Measurements from ENCODE around the gene THSD8. TPM values are rescaled to one million over a fixed set of nuclear protein-coding genes. Genes with fewer than 3 reads are reported as not detected.
A peak's percentile ranks its signal among the peaks of the same experiment; 100 is the strongest.
"Not testable (repeated sequence)": the region's sequence is repeated elsewhere in the genome, so short reads cannot be mapped to it uniquely, and the experiment has no call there.

THSD8 gene
- total and polyA plus RNA-seq, 4 donors = 5.9 to 8.7 (median 6.5) TPM; not detected in 1

GRCh38 chr19:12817810-12818209 lies 15.9 kb downstream of the THSD8 start:
- WGBS (ENCODE audit: insufficient coverage) = 97% methylated on average over 6 of the region's 11 CpGs
- not testable (repeated sequence) for DNase-seq (ENCODE audit: low read depth in 4 of 6, low spot score in 6 of 6); H3K4me1 ChIP-seq (ENCODE audit: control insufficient read depth, insufficient read depth, low read length); H3K27ac ChIP-seq (ENCODE audit: low read depth, low read length); H3K4me3 ChIP-seq (ENCODE audit: low read depth, low read length); H3K27me3 ChIP-seq (ENCODE audit: control insufficient read depth, insufficient read depth, low read length); H3K9me3 ChIP-seq (ENCODE audit: control insufficient read depth, insufficient read depth, low read length)
- H3K36me3 ChIP-seq (ENCODE audit: control insufficient read depth, insufficient read depth, low read length) = peaks cover 29% of the 10 kb centered on the region

- DNase-seq (ENCODE audit: low read depth in 4 of 6, low spot score in 6 of 6) = no peak
- no peak overlapping the region for H3K27ac ChIP-seq (ENCODE audit: low read depth, low read length)
- peaks cover 15% of the 10 kb centered on the region for H3K27me3 ChIP-seq (ENCODE audit: control insufficient read depth, insufficient read depth, low read length)
- peaks cover under 1% of the 10 kb centered on the region for H3K36me3 ChIP-seq (ENCODE audit: control insufficient read depth, insufficient read depth, low read length)
- no peaks in the 10 kb centered on the region for H3K9me3 ChIP-seq (ENCODE audit: control insufficient read depth, insufficient read depth, low read length)
- H3K4me3 ChIP-seq (ENCODE audit: low read depth, low read length) = no peak overlapping the region
- WGBS (ENCODE audit: insufficient coverage) = 86% methylated on average over 1 of the region's 2 CpGs
- peaks cover 7% of the 10 kb centered on the region for H3K4me1 ChIP-seq (ENCODE audit: control insufficient read depth, insufficient read depth, low read length)
Observed at GRCh38 chr19:12821761-12822160, 19.9 kb downstream of the THSD8 start.

DNA sequence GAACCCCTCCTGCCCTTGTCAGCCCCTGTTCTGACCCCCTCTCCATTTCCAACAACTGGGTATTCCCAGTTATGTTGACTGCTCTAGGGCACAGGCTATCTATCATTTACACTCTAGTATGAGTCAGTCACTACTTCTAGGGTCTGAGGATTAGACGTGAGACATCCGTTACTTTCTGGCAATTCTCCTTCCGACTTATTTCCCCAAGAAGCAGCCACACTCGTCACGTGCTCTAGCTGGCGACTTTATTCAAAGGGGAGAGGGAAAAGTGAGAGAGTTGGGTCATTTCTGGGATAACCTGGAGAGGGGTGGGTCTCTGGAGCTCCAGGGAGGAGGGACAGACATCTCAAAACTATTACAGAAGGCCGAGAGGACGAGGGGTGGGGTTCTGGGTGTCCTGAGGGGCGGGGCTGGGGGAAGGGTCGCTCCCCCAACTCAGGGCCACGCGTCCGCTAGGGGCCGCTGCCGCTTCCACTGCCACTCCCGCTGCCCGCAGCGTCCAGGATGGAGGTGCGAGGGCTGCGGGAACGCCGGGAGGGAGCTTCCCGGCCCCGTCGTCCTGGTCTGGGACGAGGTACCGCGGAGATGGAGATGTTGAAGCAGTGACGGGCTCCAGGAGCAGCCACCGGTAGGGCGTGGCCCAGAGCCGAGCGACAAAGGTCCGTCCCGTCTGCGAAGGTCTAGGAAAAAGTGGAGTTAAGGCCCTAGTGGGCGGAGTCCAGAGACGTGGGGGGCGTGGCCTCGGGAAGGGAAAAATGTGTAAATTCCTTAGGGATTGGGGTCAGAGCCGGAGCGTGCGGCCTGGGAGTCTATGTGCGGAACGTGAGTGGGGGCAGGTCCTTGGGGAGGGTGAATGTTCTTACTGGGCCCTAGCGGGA lies 23.6 kb downstream of the THSD8 start:
- H3K9me3 ChIP-seq (ENCODE audit: control insufficient read depth, insufficient read depth, low read length) = no peaks in the 10 kb centered on the region
- H3K4me3 ChIP-seq (ENCODE audit: low read depth, low read length) = no peak overlapping the region
- 1% methylated on average over 40 of the region's 46 CpGs for WGBS (ENCODE audit: insufficient coverage)
- H3K27ac ChIP-seq (ENCODE audit: low read depth, low read length) = no peak overlapping the region
- DNase-seq (ENCODE audit: low read depth in 4 of 6, low spot score in 6 of 6) = no peak
- H3K27me3 ChIP-seq (ENCODE audit: control insufficient read depth, insufficient read depth, low read length) = peaks cover 29% of the 10 kb centered on the region
- H3K36me3 ChIP-seq (ENCODE audit: control insufficient read depth, insufficient read depth, low read length) = no peaks in the 10 kb centered on the region
- H3K4me1 ChIP-seq (ENCODE audit: control insufficient read depth, insufficient read depth, low read length) = peaks cover 12% of the 10 kb centered on the region

GRCh38 chr19:12828494-12828893 lies 26.6 kb downstream of the THSD8 start:
- Histone ChIP-seq H3K36me3 (ENCODE audit: control insufficient read depth, insufficient read depth, low read length) (no peaks in the 10 kb centered on the region), H3K27ac (ENCODE audit: low read depth, low read length) (no peak overlapping the region), H3K9me3 (ENCODE audit: control insufficient read depth, insufficient read depth, low read length) (no peaks in the 10 kb centered on the region), H3K4me1 (ENCODE audit: control insufficient read depth, insufficient read depth, low read length) (peaks cover 24% of the 10 kb centered on the region), H3K27me3 (ENCODE audit: control insufficient read depth, insufficient read depth, low read length) (peaks cover 50% of the 10 kb centered on the region), H3K4me3 (ENCODE audit: low read depth, low read length) (no peak overlapping the region)
- peak in 2 of 6 donors; percentile 47 to 69 for DNase-seq (ENCODE audit: low read depth in 4 of 6, low spot score in 6 of 6)
- WGBS (ENCODE audit: insufficient coverage) = 8% methylated on average over 23 of the region's 23 CpGs

GRCh38 chr19:12833418-12833737 lies 31.5 kb downstream of the THSD8 start:
- no peak for DNase-seq (ENCODE audit: low read depth in 4 of 6, low spot score in 6 of 6)
- Histone ChIP-seq H3K4me3 (ENCODE audit: low read depth, low read length) (no peak overlapping the region), H3K9me3 (ENCODE audit: control insufficient read depth, insufficient read depth, low read length) (no peaks in the 10 kb centered on the region), H3K27ac (ENCODE audit: low read depth, low read length) (no peak overlapping the region), H3K27me3 (ENCODE audit: control insufficient read depth, insufficient read depth, low read length) (peaks cover 68% of the 10 kb centered on the region), H3K36me3 (ENCODE audit: control insufficient read depth, insufficient read depth, low read length) (no peaks in the 10 kb centered on the region), H3K4me1 (ENCODE audit: control insufficient read depth, insufficient read depth, low read length) (peaks cover 45% of the 10 kb centered on the region)
- WGBS (ENCODE audit: insufficient coverage) = 0% methylated on average over 1 of the region's 5 CpGs

DNA sequence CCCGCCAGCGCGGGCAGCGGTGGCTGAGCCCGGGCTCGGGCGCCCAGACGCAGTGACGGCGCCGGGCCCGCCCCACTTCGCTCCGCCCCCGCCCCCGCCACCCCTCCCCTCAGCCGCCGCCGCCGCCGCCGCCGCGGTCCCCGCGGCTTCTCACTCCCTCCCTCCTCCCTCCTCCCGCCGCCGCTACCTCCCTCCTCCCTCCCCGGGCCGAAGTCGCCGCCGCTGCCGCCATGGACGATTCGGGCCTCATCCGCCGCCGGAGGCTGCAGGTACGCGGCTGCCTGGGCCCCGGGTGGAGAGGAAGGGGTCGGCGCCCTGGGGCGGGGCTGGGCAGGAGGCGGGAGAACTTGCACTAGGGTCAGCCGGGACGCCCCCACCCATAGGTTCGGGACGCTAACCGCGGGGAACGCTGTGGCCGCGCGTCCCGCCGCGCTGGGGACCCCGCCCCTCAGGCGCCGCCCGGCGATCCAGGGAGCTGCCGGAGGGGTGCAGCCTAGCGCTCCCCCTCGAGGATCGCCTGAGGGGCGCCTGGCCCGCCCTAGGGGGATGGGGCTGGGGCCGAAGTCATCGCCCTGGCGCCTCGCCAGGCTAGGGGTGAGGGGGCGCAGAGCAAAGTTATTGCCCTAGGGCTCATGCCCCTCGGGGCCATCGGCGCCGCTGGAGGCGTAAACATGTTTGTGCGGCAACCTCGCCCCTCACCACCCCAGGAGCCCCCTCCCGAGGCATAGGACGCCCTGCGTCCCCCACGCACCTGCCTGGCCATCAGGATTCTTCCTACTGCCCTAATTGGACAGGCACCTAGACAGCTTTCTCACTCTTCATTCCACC lies 32.1 kb downstream of the THSD8 start:
- WGBS (ENCODE audit: insufficient coverage) = under 1% methylated on average over 56 of the region's 87 CpGs
- Histone ChIP-seq H3K27me3 (ENCODE audit: control insufficient read depth, insufficient read depth, low read length) (peaks cover 69% of the 10 kb centered on the region), H3K27ac (ENCODE audit: low read depth, low read length) (no peak overlapping the region), H3K9me3 (ENCODE audit: control insufficient read depth, insufficient read depth, low read length) (no peaks in the 10 kb centered on the region), H3K4me1 (ENCODE audit: control insufficient read depth, insufficient read depth, low read length) (peaks cover 46% of the 10 kb centered on the region), H3K4me3 (ENCODE audit: low read depth, low read length) (peak overlapping the region; percentile 32), H3K36me3 (ENCODE audit: control insufficient read depth, insufficient read depth, low read length) (no peaks in the 10 kb centered on the region)
- DNase-seq (ENCODE audit: low read depth in 4 of 6, low spot score in 6 of 6) = peak in 2 of 6 donors; percentile 79 to 87

DNA sequence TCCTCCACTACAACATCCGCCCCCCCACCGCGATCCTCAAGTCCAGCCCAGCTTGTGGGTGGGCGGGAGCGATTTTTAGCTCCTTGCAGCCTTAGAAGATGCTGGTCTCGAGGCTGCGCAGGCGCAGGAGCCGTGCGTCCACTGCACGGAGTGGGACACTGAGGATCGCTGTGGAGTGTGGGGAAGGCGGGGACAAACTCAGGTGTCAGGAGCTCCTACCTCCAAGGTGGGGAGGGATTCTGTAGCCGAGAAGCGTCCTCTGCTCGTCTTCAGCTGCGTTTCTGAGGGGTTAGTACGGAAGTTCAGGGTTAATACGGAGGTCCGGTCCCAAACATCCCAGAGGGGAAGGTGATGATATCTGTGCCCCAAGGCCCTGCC lies 32.7 kb downstream of the THSD8 start, which contains the start of gene RTBDN:
Gene RTBDN (minus strand): TSS at position 14 of the 378 bp plus-strand sequence. CDS start 4,600 bp downstream, outside the sequence.
- H3K27me3 ChIP-seq (ENCODE audit: control insufficient read depth, insufficient read depth, low read length) = peaks cover 72% of the 10 kb centered on the region
- no peaks in the 10 kb centered on the region for H3K9me3 ChIP-seq (ENCODE audit: control insufficient read depth, insufficient read depth, low read length)
- no peak within 1 kb of the TSS for H3K27ac ChIP-seq (ENCODE audit: low read depth, low read length)
- no peaks in the 10 kb centered on the region for H3K36me3 ChIP-seq (ENCODE audit: control insufficient read depth, insufficient read depth, low read length)
- H3K4me1 ChIP-seq (ENCODE audit: control insufficient read depth, insufficient read depth, low read length) = peaks cover 49% of the 10 kb centered on the region
- H3K4me3 ChIP-seq (ENCODE audit: low read depth, low read length) = peak within 1 kb of the TSS; percentile 32
- DNase-seq (ENCODE audit: low read depth in 4 of 6, low spot score in 6 of 6) = peak in 2 of 6 donors; percentile 45 to 63
- 5% methylated on average over 20 of the region's 20 CpGs for WGBS (ENCODE audit: insufficient coverage)

DNA sequence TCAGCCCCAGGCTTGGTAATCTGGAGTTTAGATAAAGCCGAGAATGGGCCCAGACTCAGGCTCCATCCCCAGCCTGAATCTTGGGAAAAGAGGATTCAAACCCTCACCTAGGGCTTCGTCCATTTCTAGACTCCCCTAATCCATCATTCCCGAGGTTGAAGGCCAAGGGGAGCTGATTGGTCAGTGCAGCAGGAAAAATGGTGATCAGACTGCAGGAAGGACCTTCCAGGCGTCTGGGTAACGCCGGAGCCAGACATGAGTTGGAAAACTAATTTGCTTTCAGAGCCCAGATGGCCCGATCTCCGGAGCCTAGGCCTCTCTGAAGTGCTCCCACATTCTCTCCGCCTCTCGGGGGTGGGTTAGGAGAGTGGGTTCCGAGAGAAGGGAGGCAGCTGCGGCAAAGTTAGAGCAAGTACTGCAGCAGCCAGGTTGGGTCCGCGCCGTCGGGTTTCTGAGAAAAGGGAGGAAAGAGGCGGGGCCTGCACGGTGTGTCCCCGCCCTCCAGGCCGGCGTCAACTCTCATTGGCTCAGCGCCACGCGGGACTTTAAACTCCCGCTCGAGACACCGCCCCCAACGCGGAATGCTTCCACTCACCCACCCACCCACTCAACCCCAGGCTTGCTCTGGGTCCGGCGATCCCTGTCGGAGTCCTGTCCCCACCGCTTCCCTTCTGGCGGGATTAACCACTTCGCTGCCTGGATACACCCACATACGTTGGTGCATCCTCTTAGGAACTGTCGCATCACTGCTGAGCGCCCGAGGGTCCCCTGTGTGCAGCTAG lies 33.3 kb downstream of the THSD8 start:
- Histone ChIP-seq H3K27me3 (ENCODE audit: control insufficient read depth, insufficient read depth, low read length) (peaks cover 73% of the 10 kb centered on the region), H3K4me3 (ENCODE audit: low read depth, low read length) (no peak overlapping the region), H3K4me1 (ENCODE audit: control insufficient read depth, insufficient read depth, low read length) (peaks cover 53% of the 10 kb centered on the region), H3K36me3 (ENCODE audit: control insufficient read depth, insufficient read depth, low read length) (no peaks in the 10 kb centered on the region), H3K9me3 (ENCODE audit: control insufficient read depth, insufficient read depth, low read length) (no peaks in the 10 kb centered on the region), H3K27ac (ENCODE audit: low read depth, low read length) (no peak overlapping the region)
- 8% methylated on average over 34 of the region's 39 CpGs for WGBS (ENCODE audit: insufficient coverage)
- peak in 2 of 6 donors; percentile 70 to 86 for DNase-seq (ENCODE audit: low read depth in 4 of 6, low spot score in 6 of 6)

DNA sequence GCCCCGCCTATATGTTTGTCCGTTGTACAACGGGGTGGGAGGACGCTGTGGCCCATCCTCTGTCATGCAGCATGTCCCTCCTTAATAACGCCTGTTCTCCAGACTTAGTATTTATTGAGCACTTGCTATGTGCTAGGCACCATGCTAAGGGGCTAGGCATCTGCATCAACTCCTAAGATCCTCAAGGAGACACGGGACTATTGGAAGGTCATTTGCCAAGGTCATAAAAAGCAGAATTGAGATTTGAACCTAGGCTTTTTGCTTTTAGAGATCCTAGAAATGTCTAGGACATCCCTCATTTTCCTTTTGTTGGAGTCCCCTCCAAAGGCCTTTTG lies 34.6 kb downstream of the THSD8 start:
- Histone ChIP-seq H3K9me3 (ENCODE audit: control insufficient read depth, insufficient read depth, low read length) (no peaks in the 10 kb centered on the region), H3K36me3 (ENCODE audit: control insufficient read depth, insufficient read depth, low read length) (no peaks in the 10 kb centered on the region), H3K27ac (ENCODE audit: low read depth, low read length) (no peak overlapping the region), H3K4me1 (ENCODE audit: control insufficient read depth, insufficient read depth, low read length) (peaks cover 66% of the 10 kb centered on the region), H3K27me3 (ENCODE audit: control insufficient read depth, insufficient read depth, low read length) (peaks cover 70% of the 10 kb centered on the region), H3K4me3 (ENCODE audit: low read depth, low read length) (no peak overlapping the region)
- 10% methylated on average over 6 of the region's 6 CpGs for WGBS (ENCODE audit: insufficient coverage)
- no peak for DNase-seq (ENCODE audit: low read depth in 4 of 6, low spot score in 6 of 6)

All from spinal cord (tissue), 10 donors.